GM11168 (cell line): ENCODE results near the gene BCAS4.
"Not testable (repeated sequence)": the region's sequence is repeated elsewhere in the genome, so short reads cannot be mapped to it uniquely, and the experiment has no call there.

ENCODE experiments used
- in situ Hi-C: fragments of 300-500 bp; cut with MboI; formaldehyde crosslinking; loops from one replicate; pipeline ENCODE4 v1.12.0; 2022; ENCODE audit warnings: low sequenced_read_pairs; ENCODE audit not compliant: unreplicated experiment

Gene BCAS4

GRCh38 chr20:50769551-50770085 is 25.2 kb upstream of the BCAS4 start:
- in situ Hi-C loops: not testable (repeated sequence)

- in situ Hi-C loops: not testable (repeated sequence)
These were observed 23.3 kb upstream of the BCAS4 start for GRCh38 chr20:50771419-50772080.

GRCh38 chr20:50772420-50773185 is 22.3 kb upstream of the BCAS4 start:
- in situ Hi-C loops: no loop called here

GRCh38 chr20:50774515-50774914 is 20.3 kb upstream of the BCAS4 start:
- in situ Hi-C loops: no loop called here

- in situ Hi-C loops: loop anchor here (25.0 kb wide), 1 partner anchor 536 kb away; no protein-coding TSS in a partner anchor
These were observed 18.6 kb upstream of the BCAS4 start for GRCh38 chr20:50776122-50776817.

- in situ Hi-C loops: loop anchor here (25.0 kb wide), 1 partner anchor 535 kb away; no protein-coding TSS in a partner anchor
These were observed 17.5 kb upstream of the BCAS4 start for GRCh38 chr20:50777373-50777772.

- in situ Hi-C loops: loop anchor here (25.0 kb wide), 1 partner anchor 533 kb away; no protein-coding TSS in a partner anchor
These were observed 15.9 kb upstream of the BCAS4 start for GRCh38 chr20:50778994-50779393.

- in situ Hi-C loops: loop anchor here (25.0 kb wide), 1 partner anchor 529 kb away; no protein-coding TSS in a partner anchor
These were observed 11.5 kb upstream of the BCAS4 start for GRCh38 chr20:50783390-50783789.

- in situ Hi-C loops: loop anchor here (25.0 kb wide), 1 partner anchor 528 kb away; no protein-coding TSS in a partner anchor
These were observed 11.0 kb upstream of the BCAS4 start for GRCh38 chr20:50783903-50784302.

GRCh38 chr20:50784464-50784863 is 10.4 kb upstream of the BCAS4 start:
- in situ Hi-C loops: loop anchor here (25.0 kb wide), 1 partner anchor 528 kb away; no protein-coding TSS in a partner anchor

- in situ Hi-C loops: loop anchor here (25.0 kb wide), 1 partner anchor 526 kb away; no protein-coding TSS in a partner anchor
These were observed 8.2 kb upstream of the BCAS4 start for GRCh38 chr20:50786703-50787102.

GRCh38 chr20:50787181-50787580 is 7.7 kb upstream of the BCAS4 start:
- in situ Hi-C loops: loop anchor here (25.0 kb wide), 1 partner anchor 525 kb away; no protein-coding TSS in a partner anchor

- in situ Hi-C loops: loop anchor here (25.0 kb wide), 1 partner anchor 524 kb away; no protein-coding TSS in a partner anchor
These were observed 6.5 kb upstream of the BCAS4 start for GRCh38 chr20:50788045-50788991.

- in situ Hi-C loops: loop anchor here (25.0 kb wide), 1 partner anchor 522 kb away; no protein-coding TSS in a partner anchor
These were observed 4.8 kb upstream of the BCAS4 start for GRCh38 chr20:50789968-50790650.

GRCh38 chr20:50790651-50791277 is 4.1 kb upstream of the BCAS4 start:
- in situ Hi-C loops: loop anchor here (25.0 kb wide), 1 partner anchor 522 kb away; no protein-coding TSS in a partner anchor

GRCh38 chr20:50792708-50793574 is 1.9 kb upstream of the BCAS4 start:
- in situ Hi-C loops: loop anchor here (25.0 kb wide), 1 partner anchor 519 kb away; no protein-coding TSS in a partner anchor

GRCh38 chr20:50793575-50794016 is 1.3 kb upstream of the BCAS4 start:
- in situ Hi-C loops: loop anchor here (25.0 kb wide), 1 partner anchor 519 kb away; no protein-coding TSS in a partner anchor
